Rectal smooth muscle tissue (tissue), 1 donor: Measurements from ENCODE around the gene NCOA7.

ENCODE experiments used
- H3K27ac ChIP-seq: one replicate; pipeline ENCODE4 v1.7.0; 2013; ENCODE audit warnings: low read depth, low read length, inconsistent platforms
- H3K27me3 ChIP-seq: one replicate; pipeline ENCODE4 v1.7.0; 2013; ENCODE audit warnings: low read length; ENCODE audit not compliant: control insufficient read depth, insufficient read depth
- H3K36me3 ChIP-seq: one replicate; pipeline ENCODE4 v1.7.0; 2013; ENCODE audit warnings: low read length; ENCODE audit not compliant: control insufficient read depth, insufficient read depth
- H3K4me1 ChIP-seq: one replicate; pipeline ENCODE4 v1.7.0; 2013; ENCODE audit warnings: low read length; ENCODE audit not compliant: control insufficient read depth, insufficient read depth
- H3K4me3 ChIP-seq: one replicate; pipeline ENCODE4 v1.7.0; 2013; ENCODE audit warnings: low read length
- H3K9ac ChIP-seq: one replicate; pipeline ENCODE4 v1.7.0; 2013; ENCODE audit warnings: low read length

Gene NCOA7

GRCh38 chr6:125827788-125828320 lies 37.1 kb downstream of the NCOA7 start:
- Histone ChIP-seq H3K27ac (no peak overlapping the region), H3K4me3 (no peak overlapping the region), H3K9ac (no peak overlapping the region), H3K36me3 (no peaks in the 10 kb centered on the region), H3K4me1 (no peaks in the 10 kb centered on the region), H3K27me3 (no peaks in the 10 kb centered on the region)

DNA sequence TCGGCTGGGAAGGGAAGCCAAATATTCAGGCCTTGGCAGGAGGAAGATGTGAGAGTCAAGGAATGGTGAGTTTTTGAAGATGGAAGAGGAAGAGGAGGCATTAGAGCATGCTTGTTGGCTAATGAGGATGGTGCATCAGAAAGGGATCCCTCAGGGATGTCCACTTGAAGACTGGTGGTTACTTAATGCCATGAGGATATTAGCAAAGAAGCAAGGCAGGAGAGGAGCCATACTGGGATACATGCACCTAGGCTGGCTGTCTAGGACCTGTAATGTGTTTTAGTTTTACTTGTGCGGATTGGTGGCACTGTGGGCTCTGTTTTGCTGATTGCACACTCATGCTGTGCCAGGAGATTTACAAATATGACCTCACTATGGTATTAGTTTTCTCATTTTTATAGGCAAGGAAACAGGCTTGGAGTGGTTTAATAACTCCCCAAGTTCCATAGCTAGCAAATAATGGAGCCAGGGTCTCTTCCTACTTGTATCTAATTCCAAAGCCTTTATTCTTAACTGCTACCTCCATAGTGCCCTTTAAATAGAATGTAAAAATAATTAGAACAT lies 37.8 kb downstream of the NCOA7 start:
- Histone ChIP-seq H3K27me3 (no peaks in the 10 kb centered on the region), H3K9ac (no peak overlapping the region), H3K27ac (no peak overlapping the region), H3K36me3 (no peaks in the 10 kb centered on the region), H3K4me3 (no peak overlapping the region), H3K4me1 (no peaks in the 10 kb centered on the region)

GRCh38 chr6:125829433-125829832 lies 38.7 kb downstream of the NCOA7 start:
- no peaks in the 10 kb centered on the region for H3K27me3 ChIP-seq
- no peak overlapping the region for H3K4me3 ChIP-seq
- H3K36me3 ChIP-seq: no peaks in the 10 kb centered on the region
- H3K27ac ChIP-seq: no peak overlapping the region
- no peaks in the 10 kb centered on the region for H3K4me1 ChIP-seq
- no peak overlapping the region for H3K9ac ChIP-seq

GRCh38 chr6:125831659-125832058 lies 40.9 kb downstream of the NCOA7 start:
- no peak overlapping the region for H3K4me3 ChIP-seq
- H3K4me1 ChIP-seq: no peaks in the 10 kb centered on the region

DNA sequence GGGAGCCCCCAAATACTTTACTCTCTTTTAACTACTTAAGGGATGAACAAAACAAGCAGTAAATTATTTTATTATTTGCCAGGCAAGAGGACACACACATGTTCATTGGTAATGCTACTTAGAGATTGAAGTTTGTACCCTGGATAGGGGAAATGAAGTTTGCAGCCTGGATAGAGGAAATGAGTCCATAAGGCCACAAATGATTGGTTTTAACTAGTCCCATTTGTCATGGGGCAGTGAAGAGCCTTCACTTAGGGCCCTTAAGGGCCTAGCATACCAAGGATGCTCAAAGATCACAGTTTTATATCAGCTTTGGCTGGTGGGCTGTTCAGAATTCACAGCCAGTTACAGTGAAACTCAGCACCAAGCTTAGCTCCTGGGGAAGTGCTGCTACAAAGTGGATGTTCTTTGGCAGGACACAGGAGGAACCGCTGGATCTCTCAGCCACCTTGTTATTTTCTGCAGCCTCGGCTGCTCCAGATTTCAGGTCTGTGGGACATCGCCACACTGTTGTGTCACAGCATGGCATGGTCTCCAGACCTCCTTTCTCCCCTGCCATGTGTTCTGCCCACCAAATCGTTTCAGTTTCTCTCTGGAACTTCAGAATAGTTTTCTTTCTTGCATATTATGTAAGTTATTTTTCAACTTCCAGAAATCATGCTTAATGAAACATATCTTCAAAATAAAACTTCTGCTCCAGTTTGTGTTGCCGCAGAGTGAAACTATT lies 41.8 kb downstream of the NCOA7 start:
- H3K27ac ChIP-seq: no peak overlapping the region

More at GRCh38 chr6:125831659-125832058, 40.9 kb downstream of the NCOA7 start:
- no peaks in the 10 kb centered on the region for H3K36me3 ChIP-seq
- no peak overlapping the region for H3K27ac ChIP-seq
- H3K9ac ChIP-seq: no peak overlapping the region
- H3K27me3 ChIP-seq: no peaks in the 10 kb centered on the region

GRCh38 chr6:125834348-125834747 lies 43.6 kb downstream of the NCOA7 start:
- Histone ChIP-seq H3K27ac (no peak overlapping the region), H3K27me3 (no peaks in the 10 kb centered on the region), H3K4me1 (no peaks in the 10 kb centered on the region), H3K36me3 (no peaks in the 10 kb centered on the region), H3K9ac (no peak overlapping the region), H3K4me3 (no peak overlapping the region)

More for the DNA sequence above, 41.8 kb downstream of the NCOA7 start:
- Histone ChIP-seq H3K36me3 (no peaks in the 10 kb centered on the region), H3K9ac (no peak overlapping the region), H3K4me1 (no peaks in the 10 kb centered on the region), H3K4me3 (no peak overlapping the region), H3K27me3 (no peaks in the 10 kb centered on the region)

DNA sequence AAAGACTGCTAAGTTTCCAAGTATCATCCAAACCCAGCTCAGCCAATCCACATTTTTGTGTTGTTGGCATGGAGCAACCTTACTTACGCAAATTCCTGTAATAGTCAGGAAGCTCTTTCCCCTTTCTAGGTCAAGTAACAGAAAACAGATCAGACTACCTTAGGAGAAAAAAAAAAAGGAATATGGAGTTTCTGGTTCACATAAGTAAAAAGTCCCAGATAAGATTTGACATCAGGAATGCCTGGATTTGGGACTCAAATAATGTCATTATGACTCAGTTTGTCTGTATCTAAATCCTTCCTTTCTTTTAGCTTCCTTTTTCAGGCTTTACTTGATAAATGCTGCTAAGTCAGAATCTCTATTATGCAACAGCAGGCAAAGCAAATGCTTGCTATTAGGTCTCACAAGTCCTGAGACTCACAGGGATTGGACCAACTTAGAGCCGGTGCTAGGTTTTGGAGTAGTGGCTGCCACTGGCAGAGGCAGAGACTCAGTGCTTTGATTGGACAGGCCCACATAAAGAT lies 44.5 kb downstream of the NCOA7 start:
- Histone ChIP-seq H3K27me3 (no peaks in the 10 kb centered on the region), H3K36me3 (no peaks in the 10 kb centered on the region), H3K4me3 (no peak overlapping the region), H3K9ac (no peak overlapping the region), H3K4me1 (no peaks in the 10 kb centered on the region), H3K27ac (peak overlapping the region; percentile 46)

GRCh38 chr6:125836466-125836865 lies 45.7 kb downstream of the NCOA7 start:
- H3K4me1 ChIP-seq: no peaks in the 10 kb centered on the region
- H3K36me3 ChIP-seq: no peaks in the 10 kb centered on the region
- H3K27me3 ChIP-seq: no peaks in the 10 kb centered on the region
- no peak overlapping the region for H3K9ac ChIP-seq
- no peak overlapping the region for H3K27ac ChIP-seq
- no peak overlapping the region for H3K4me3 ChIP-seq

- no peaks in the 10 kb centered on the region for H3K4me1 ChIP-seq
- H3K27ac ChIP-seq: no peak overlapping the region
Measured at GRCh38 chr6:125839471-125839870, 48.7 kb downstream of the NCOA7 start.

GRCh38 chr6:125839879-125840278 lies 49.1 kb downstream of the NCOA7 start:
- Histone ChIP-seq H3K36me3 (no peaks in the 10 kb centered on the region), H3K27me3 (no peaks in the 10 kb centered on the region), H3K27ac (no peak overlapping the region), H3K9ac (no peak overlapping the region), H3K4me3 (no peak overlapping the region), H3K4me1 (no peaks in the 10 kb centered on the region)

More at GRCh38 chr6:125839471-125839870, 48.7 kb downstream of the NCOA7 start:
- Histone ChIP-seq H3K9ac (no peak overlapping the region), H3K36me3 (no peaks in the 10 kb centered on the region), H3K27me3 (no peaks in the 10 kb centered on the region), H3K4me3 (no peak overlapping the region)

GRCh38 chr6:125841356-125842090 lies 50.8 kb downstream of the NCOA7 start:
- Histone ChIP-seq H3K4me3 (no peak overlapping the region), H3K9ac (no peak overlapping the region), H3K4me1 (no peaks in the 10 kb centered on the region), H3K27ac (no peak overlapping the region), H3K27me3 (no peaks in the 10 kb centered on the region), H3K36me3 (no peaks in the 10 kb centered on the region)

GRCh38 chr6:125842091-125842626 lies 51.4 kb downstream of the NCOA7 start:
- Histone ChIP-seq H3K27ac (no peak overlapping the region), H3K4me3 (no peak overlapping the region), H3K27me3 (no peaks in the 10 kb centered on the region), H3K36me3 (no peaks in the 10 kb centered on the region), H3K4me1 (no peaks in the 10 kb centered on the region), H3K9ac (no peak overlapping the region)
